ENCODE data around the gene TNFAIP8L1. TPM values are rescaled to one million over a fixed set of nuclear protein-coding genes. Genes with fewer than 3 reads are reported as not detected.
"Not testable (repeated sequence)": the region's sequence is repeated elsewhere in the genome, so short reads cannot be mapped to it uniquely, and the experiment has no call there.

The TNFAIP8L1 gene
- total and polyA plus RNA-seq, 7 donors: 3.7 to 25.2 (median 18.9) TPM

DNA sequence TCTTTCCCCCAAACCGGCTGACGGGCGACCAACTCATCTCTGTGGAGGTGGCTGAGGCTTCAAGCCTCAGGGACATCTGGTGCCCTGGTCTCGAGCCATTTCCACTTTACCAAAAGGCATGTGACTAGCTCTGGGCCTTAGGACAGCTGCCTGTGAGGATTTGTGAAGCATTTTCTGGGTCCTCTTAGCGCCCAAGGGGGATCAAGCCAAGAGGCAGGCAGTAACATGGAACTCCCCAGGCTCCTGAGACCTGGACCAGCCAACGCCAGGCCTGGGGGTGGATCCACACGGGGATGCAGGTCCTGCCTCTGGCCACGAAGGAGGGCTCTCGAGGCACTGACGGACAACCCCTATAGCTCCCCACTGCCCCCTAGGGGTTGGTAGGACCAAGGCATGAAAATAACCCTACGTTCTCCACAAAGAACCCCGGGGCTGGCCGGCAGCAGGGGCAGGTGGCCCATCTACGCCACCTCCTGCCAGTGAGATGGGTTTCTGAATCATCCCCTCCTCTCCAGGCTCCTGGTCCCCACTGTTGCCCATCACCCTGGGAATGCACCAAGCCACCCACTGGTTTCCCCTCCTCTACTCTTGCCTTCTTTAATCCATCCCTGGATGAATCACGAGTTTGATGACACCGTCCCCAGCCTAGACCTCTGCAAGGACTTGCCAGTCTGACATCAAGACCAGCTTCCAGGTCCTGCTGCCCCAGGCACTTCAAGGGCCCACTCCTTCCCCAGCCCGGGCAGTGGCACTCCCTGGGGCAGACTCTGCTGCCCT is 37.8 kb downstream of the TNFAIP8L1 start:
- DNase-seq: peak; percentile 80
- WGBS, 2 donors: 77% methylated on average over 17 of the region's 17 CpGs
- Histone ChIP-seq H3K36me3 (peaks cover 4 to 65% (median 5%) of the 10 kb centered on the region in 4 donors), H3K4me3 (no peak overlapping the region), H3K27ac (peak overlapping the region; percentile 0 to 53 (median 48)), H3K9me3 (no peaks in the 10 kb centered on the region), H3K27me3 (no peaks in the 10 kb centered on the region), H3K4me1 (peaks cover 0 to 8% (median 6%) of the 10 kb centered on the region in 4 donors)
- intact Hi-C loops (cut with DNase I): no loop called here
- no peak for TF ChIP-seq POLR2A (IDR thresholded peaks at IDR 0.05)
- TF ChIP-seq POLR2AphosphoS5 (IDR thresholded peaks at IDR 0.05): peak in 1 of 4 donors; percentile 17
- TF ChIP-seq, protein P1, sequence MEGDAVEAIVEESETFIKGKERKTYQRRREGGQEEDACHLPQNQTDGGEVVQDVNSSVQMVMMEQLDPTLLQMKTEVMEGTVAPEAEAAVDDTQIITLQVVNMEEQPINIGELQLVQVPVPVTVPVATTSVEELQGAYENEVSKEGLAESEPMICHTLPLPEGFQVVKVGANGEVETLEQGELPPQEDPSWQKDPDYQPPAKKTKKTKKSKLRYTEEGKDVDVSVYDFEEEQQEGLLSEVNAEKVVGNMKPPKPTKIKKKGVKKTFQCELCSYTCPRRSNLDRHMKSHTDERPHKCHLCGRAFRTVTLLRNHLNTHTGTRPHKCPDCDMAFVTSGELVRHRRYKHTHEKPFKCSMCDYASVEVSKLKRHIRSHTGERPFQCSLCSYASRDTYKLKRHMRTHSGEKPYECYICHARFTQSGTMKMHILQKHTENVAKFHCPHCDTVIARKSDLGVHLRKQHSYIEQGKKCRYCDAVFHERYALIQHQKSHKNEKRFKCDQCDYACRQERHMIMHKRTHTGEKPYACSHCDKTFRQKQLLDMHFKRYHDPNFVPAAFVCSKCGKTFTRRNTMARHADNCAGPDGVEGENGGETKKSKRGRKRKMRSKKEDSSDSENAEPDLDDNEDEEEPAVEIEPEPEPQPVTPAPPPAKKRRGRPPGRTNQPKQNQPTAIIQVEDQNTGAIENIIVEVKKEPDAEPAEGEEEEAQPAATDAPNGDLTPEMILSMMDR (IDR thresholded peaks at IDR 0.05): peak; percentile 19 to 52 (median 27)
- no peak for TF ChIP-seq EP300 (IDR thresholded peaks at IDR 0.05)

- Histone ChIP-seq H3K27ac (peak overlapping the region; percentile 12 to 49 (median 23)), H3K9me3 (no peaks in the 10 kb centered on the region), H3K4me3 (no peak overlapping the region), H3K36me3 (peaks cover 14 to 85% (median 23%) of the 10 kb centered on the region in 4 donors), H3K27me3 (no peaks in the 10 kb centered on the region), H3K4me1 (peaks cover 0 to 8% (median 6%) of the 10 kb centered on the region in 4 donors)
- intact Hi-C loops (cut with DNase I): no loop called here
- no peak for DNase-seq
- 75 to 86% methylated on average over 34 of the region's 34 CpGs for WGBS, 2 donors
- no peak for TF ChIP-seq EP300 (IDR thresholded peaks at IDR 0.05)
- no peak for TF ChIP-seq POLR2A (IDR thresholded peaks at IDR 0.05)
- no peak for TF ChIP-seq POLR2AphosphoS5 (IDR thresholded peaks at IDR 0.05)
- TF ChIP-seq, protein P1 (IDR thresholded peaks at IDR 0.05): no peak
These were observed 39.8 kb downstream of the TNFAIP8L1 start for GRCh38 chr19:4678881-4679790.

GRCh38 chr19:4680021-4680420 is 40.7 kb downstream of the TNFAIP8L1 start:
- H3K9me3 ChIP-seq; H3K4me1 ChIP-seq; H3K27me3 ChIP-seq; intact Hi-C loops (cut with DNase I); DNase-seq; H3K4me3 ChIP-seq; H3K27ac ChIP-seq: not testable (repeated sequence)
- peaks cover 22 to 90% (median 31%) of the 10 kb centered on the region in 4 donors for H3K36me3 ChIP-seq
- WGBS, 2 donors: 97 to 99% methylated on average over 7 of the region's 7 CpGs

GRCh38 chr19:4682417-4683200 is 43.3 kb downstream of the TNFAIP8L1 start:
- no peak for DNase-seq
- TF ChIP-seq, protein P1 (IDR thresholded peaks at IDR 0.05): no peak
- TF ChIP-seq POLR2AphosphoS5 (IDR thresholded peaks at IDR 0.05) (no peak), POLR2A (IDR thresholded peaks at IDR 0.05) (no peak), EP300 (IDR thresholded peaks at IDR 0.05) (no peak)
- no peak overlapping the region for H3K4me3 ChIP-seq
- WGBS, 2 donors: 97 to 98% methylated on average over 45 of the region's 45 CpGs
- H3K27me3 ChIP-seq: no peaks in the 10 kb centered on the region
- H3K36me3 ChIP-seq: peaks cover 22 to 96% (median 53%) of the 10 kb centered on the region in 4 donors
- H3K27ac ChIP-seq: no peak overlapping the region
- peaks cover 0 to 5% (median 0%) of the 10 kb centered on the region in 4 donors for H3K4me1 ChIP-seq
- no peaks in the 10 kb centered on the region for H3K9me3 ChIP-seq
- intact Hi-C loops (cut with DNase I): no loop called here
